ENCODE measurements around the gene SLC47A1. TPM values are rescaled to one million over a fixed set of nuclear protein-coding genes. Genes with fewer than 3 reads are reported as not detected.

The SLC47A1 gene
- total and polyA plus RNA-seq, 2 donors (not counting 1 experiment from before 2014, with no cell fraction given) = not detected

GRCh38 chr17:19578545-19578944, 44.9 kb downstream of the SLC47A1 start:
- no peaks in the 10 kb centered on the region for H3K36me3 ChIP-seq (replicated peaks in 1 of 2; ENCODE audit: control extremely low read depth in 1 of 2, control insufficient read depth in 1 of 2, extremely low read depth in 1 of 2, insufficient read depth in 2 of 2, low read length in 1 of 2)
- no peak overlapping the region for H3K27ac Mint-ChIP-seq
- H3K4me1 ChIP-seq (ENCODE audit: control insufficient read depth in 2 of 2, insufficient read depth in 2 of 2, low read length in 2 of 2) = peaks cover 5 to 6% of the 10 kb centered on the region in 2 donors
- no peak overlapping the region for H3K4me3 ChIP-seq (ENCODE audit: control extremely low read depth in 1 of 5, extremely low read depth in 1 of 5, insufficient read depth in 1 of 5, low read depth in 2 of 5, low read length in 4 of 5)
- H3K9ac ChIP-seq (ENCODE audit: low read length) = no peak overlapping the region
- H4K20me1 ChIP-seq (ENCODE audit: control insufficient read depth, insufficient read depth, low read length, poor library complexity, severe bottlenecking) = no peaks in the 10 kb centered on the region
- peaks cover 0 to 5% (median 0%) of the 10 kb centered on the region in 3 donors for H3K9me3 ChIP-seq (ENCODE audit: control extremely low read depth in 1 of 3, control insufficient read depth in 2 of 3, insufficient read depth in 1 of 3, low read length in 2 of 3)
- no peaks in the 10 kb centered on the region for H3K79me2 ChIP-seq (ENCODE audit: control insufficient read depth, insufficient read depth, low read length)
- TF ChIP-seq, protein P1, sequence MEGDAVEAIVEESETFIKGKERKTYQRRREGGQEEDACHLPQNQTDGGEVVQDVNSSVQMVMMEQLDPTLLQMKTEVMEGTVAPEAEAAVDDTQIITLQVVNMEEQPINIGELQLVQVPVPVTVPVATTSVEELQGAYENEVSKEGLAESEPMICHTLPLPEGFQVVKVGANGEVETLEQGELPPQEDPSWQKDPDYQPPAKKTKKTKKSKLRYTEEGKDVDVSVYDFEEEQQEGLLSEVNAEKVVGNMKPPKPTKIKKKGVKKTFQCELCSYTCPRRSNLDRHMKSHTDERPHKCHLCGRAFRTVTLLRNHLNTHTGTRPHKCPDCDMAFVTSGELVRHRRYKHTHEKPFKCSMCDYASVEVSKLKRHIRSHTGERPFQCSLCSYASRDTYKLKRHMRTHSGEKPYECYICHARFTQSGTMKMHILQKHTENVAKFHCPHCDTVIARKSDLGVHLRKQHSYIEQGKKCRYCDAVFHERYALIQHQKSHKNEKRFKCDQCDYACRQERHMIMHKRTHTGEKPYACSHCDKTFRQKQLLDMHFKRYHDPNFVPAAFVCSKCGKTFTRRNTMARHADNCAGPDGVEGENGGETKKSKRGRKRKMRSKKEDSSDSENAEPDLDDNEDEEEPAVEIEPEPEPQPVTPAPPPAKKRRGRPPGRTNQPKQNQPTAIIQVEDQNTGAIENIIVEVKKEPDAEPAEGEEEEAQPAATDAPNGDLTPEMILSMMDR (IDR thresholded peaks at IDR 0.05) = no peak
- no peak for TF ChIP-seq EZH2 (IDR thresholded peaks at IDR 0.05; ENCODE audit: borderline replicate concordance, insufficient read depth, low read depth, low read length, poor library complexity, severe bottlenecking)
- H3K4me2 ChIP-seq (replicated peaks; ENCODE audit: low read depth, low read length, poor library complexity, severe bottlenecking) = no peak overlapping the region
- ATAC-seq (ENCODE audit: low read depth) (no peak), DNase-seq (no peak)
- intact Hi-C loops (cut with micrococcal nuclease) = no loop called here
- H2AFZ ChIP-seq (ENCODE audit: insufficient read depth, low read depth, low read length, poor library complexity, severe bottlenecking) = no peak overlapping the region
- WGBS (ENCODE audit: insufficient coverage) = 89% methylated on average over 2 of the region's 4 CpGs
- no peak overlapping the region for H3K27ac ChIP-seq (ENCODE audit: low read length in 2 of 2)
- H3K9me3 Mint-ChIP-seq (ENCODE audit: insufficient read depth) = no peaks in the 10 kb centered on the region
- H3K27me3 Mint-ChIP-seq = peaks cover 32% of the 10 kb centered on the region
- H3K4me3 Mint-ChIP-seq = no peak overlapping the region
- ChIA-PET POLR2A (no interaction called here), CTCF (interaction anchor here (1.6 kb wide), 1 partner anchor 166 kb away, joined by 7 read pairs; no protein-coding TSS in a partner anchor)
- H3K27me3 ChIP-seq (replicated peaks in 1 of 4; ENCODE audit: control extremely low read depth in 1 of 4, control insufficient read depth in 3 of 4, insufficient read depth in 4 of 4, low read length in 3 of 4) = peaks cover 0 to 35% (median 16%) of the 10 kb centered on the region in 4 experiments
- H3K4me1 Mint-ChIP-seq = no peaks in the 10 kb centered on the region

DNA sequence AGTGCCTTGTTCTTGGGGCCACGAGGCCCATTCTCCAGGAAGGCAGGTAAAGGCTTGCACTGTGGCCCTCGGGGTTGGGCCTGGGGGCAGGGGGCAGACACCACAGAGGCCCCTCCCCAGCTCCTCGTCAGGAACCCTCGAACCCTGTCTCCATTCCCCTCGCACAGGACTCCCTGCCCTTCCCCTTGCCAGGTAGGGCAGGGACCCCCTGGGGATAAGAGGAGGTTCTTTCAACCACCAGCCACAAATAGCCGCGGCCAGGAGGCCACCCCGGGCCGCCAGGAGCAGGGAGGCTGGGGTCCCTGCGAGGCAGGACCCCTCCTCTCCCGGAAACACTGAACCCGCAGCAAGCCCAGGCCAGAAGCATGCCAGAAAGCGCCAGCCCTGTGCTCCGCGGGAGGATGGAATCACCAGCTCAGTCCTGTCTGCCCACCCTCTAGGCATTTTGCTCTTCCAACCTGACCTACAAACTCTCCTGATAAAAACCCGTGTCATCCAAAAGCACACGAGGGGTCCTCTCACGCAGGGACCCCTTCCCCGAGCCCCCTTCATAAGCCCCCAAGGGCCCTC, 45.6 kb downstream of the SLC47A1 start:
- no peaks in the 10 kb centered on the region for H4K20me1 ChIP-seq (ENCODE audit: control insufficient read depth, insufficient read depth, low read length, poor library complexity, severe bottlenecking)
- peaks cover 5 to 6% of the 10 kb centered on the region in 2 donors for H3K4me1 ChIP-seq (ENCODE audit: control insufficient read depth in 2 of 2, insufficient read depth in 2 of 2, low read length in 2 of 2)
- ATAC-seq (ENCODE audit: low read depth) = no peak
- no peak overlapping the region for H3K4me3 ChIP-seq (ENCODE audit: control extremely low read depth in 1 of 5, extremely low read depth in 1 of 5, insufficient read depth in 1 of 5, low read depth in 2 of 5, low read length in 4 of 5)
- Mint-ChIP-seq H3K9me3 (ENCODE audit: insufficient read depth) (no peaks in the 10 kb centered on the region), H3K4me3 (no peak overlapping the region), H3K27me3 (peaks cover 32% of the 10 kb centered on the region), H3K27ac (no peak overlapping the region), H3K4me1 (no peaks in the 10 kb centered on the region)
- H3K4me2 ChIP-seq (replicated peaks; ENCODE audit: low read depth, low read length, poor library complexity, severe bottlenecking) = peak overlapping the region; percentile 66
- ChIA-PET CTCF (no interaction called here), POLR2A (no interaction called here)
- H2AFZ ChIP-seq (ENCODE audit: insufficient read depth, low read depth, low read length, poor library complexity, severe bottlenecking) = no peak overlapping the region
- no peaks in the 10 kb centered on the region for H3K36me3 ChIP-seq (replicated peaks in 1 of 2; ENCODE audit: control extremely low read depth in 1 of 2, control insufficient read depth in 1 of 2, extremely low read depth in 1 of 2, insufficient read depth in 2 of 2, low read length in 1 of 2)
- H3K9ac ChIP-seq (ENCODE audit: low read length) = no peak overlapping the region
- TF ChIP-seq, protein P1 (IDR thresholded peaks at IDR 0.05) = no peak
- TF ChIP-seq EZH2 (IDR thresholded peaks at IDR 0.05; ENCODE audit: borderline replicate concordance, insufficient read depth, low read depth, low read length, poor library complexity, severe bottlenecking) = no peak
- 44% methylated on average over 18 of the region's 19 CpGs for WGBS (ENCODE audit: insufficient coverage)
- no peaks in the 10 kb centered on the region for H3K79me2 ChIP-seq (ENCODE audit: control insufficient read depth, insufficient read depth, low read length)
- no peak for DNase-seq
- H3K27me3 ChIP-seq (replicated peaks in 1 of 4; ENCODE audit: control extremely low read depth in 1 of 4, control insufficient read depth in 3 of 4, insufficient read depth in 4 of 4, low read length in 3 of 4) = peaks cover 0 to 37% (median 16%) of the 10 kb centered on the region in 4 experiments
- peaks cover 0 to 5% (median 0%) of the 10 kb centered on the region in 3 donors for H3K9me3 ChIP-seq (ENCODE audit: control extremely low read depth in 1 of 3, control insufficient read depth in 2 of 3, insufficient read depth in 1 of 3, low read length in 2 of 3)
- intact Hi-C loops (cut with micrococcal nuclease) = no loop called here
- H3K27ac ChIP-seq (ENCODE audit: low read length in 2 of 2) = no peak overlapping the region
